Activated CD8-positive, alpha-beta memory T cell treated with anti-CD3 and anti-CD28 coated beads for 36 hours (primary cell): Measurements from ENCODE around the gene CLEC2D. TPM values are rescaled to one million over a fixed set of nuclear protein-coding genes. Genes with fewer than 3 reads are reported as not detected.
"Not testable (repeated sequence)": the region's sequence is repeated elsewhere in the genome, so short reads cannot be mapped to it uniquely, and the experiment has no call there.

Experiments
- CTCF ChIA-PET: fragments of 350-600 bp; sonication (Branson Sonifier 250); formaldehyde crosslinking; loops from one replicate; lab custom pipeline; 2021; ENCODE audit warnings: antibody characterized with exemption; lab: Charles Lee
- POLR2A ChIA-PET: fragments of 350-600 bp; sonication (Branson Sonifier 250); formaldehyde crosslinking; loops from one replicate; lab custom pipeline; 2021; ENCODE audit warnings: antibody characterized with exemption; lab: Charles Lee
- total RNA-seq, 2 experiments: library from RNA; stranded (reverse); gene quantifications; one replicate each; pipeline ENCODE4 v1.2.3, GENCODE V29; 2021

The CLEC2D gene
- total RNA-seq, 2 experiments from 2014 or later: 254 to 271 TPM

DNA sequence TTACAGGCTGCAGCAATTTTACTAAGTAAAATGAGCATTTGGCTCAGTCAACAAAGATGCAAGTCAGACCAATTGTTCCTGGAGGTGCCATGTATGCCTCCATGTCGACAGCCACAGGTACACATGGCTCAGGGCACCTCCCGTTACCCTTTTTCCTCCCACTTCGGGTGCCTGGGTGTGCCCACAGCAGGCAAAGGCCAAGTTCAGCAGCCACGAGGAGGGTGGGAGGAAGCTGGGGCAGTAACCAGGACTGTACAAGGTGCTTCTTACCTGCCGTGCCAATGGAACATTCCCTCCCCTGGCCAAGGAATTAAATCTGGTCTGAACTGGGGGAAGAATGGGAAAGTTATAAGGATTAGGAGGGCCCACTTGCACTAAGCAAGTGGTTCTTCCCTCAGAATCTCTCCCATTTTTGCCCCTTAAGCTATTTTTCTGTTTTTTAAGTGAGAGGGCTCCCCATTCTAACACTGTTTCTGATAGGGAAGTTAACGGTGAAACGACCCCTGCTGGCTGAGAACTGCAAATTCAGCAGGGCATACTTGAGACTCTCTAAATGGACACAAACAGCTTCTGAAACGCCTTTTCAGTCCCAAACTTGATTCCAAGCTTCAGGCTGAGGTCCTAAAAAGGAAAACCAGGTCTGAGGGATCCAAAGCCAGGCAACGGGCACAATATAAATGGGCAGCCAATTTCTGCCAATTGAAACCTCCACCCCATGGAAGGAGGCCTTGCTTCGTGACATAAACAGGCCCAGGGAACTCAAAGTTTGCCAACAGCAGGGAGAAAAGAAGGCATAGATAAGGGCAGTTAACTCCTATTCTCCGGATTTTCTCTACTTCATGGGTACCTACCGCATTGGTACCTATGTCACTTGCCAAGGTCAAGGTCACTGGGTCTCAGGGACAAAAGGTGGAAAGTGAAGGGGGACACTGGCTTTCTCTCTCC, 38.6 kb downstream of the CLEC2D start:
- POLR2A ChIA-PET: interaction anchor here (1.0 to 1.2 kb wide), 2 partner anchors 30 to 60 kb away, joined by 3 to 5 read pairs; no protein-coding TSS in a partner anchor
- CTCF ChIA-PET: interaction anchor here (0.6 to 1.9 kb wide), 16 partner anchors 8 to 366 kb away, joined by 3 to 7 read pairs (median 4); no protein-coding TSS in a partner anchor

DNA sequence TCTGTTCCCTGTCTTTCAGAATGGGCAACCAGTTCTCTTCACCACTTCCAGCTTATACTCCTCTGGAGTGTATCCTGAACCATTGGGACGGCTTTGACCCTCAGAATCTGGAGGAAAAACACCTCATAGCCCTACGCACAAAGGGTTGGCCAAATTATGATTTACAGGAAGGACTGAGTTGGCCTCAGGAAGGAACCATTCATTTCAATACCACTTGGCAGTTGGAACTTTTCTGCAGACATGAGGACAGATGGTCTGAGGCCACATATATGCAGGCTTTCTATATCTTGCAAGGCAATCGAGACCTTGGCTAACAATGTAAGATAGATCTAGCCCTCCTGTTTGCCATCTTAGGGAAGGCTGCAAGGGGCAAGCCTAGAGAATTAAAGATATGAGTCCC, 39.3 kb downstream of the CLEC2D start:
- CTCF ChIA-PET: interaction anchor here (0.6 to 1.9 kb wide), 12 partner anchors 8 to 93 kb away, joined by 3 to 7 read pairs (median 4); no protein-coding TSS in a partner anchor
- POLR2A ChIA-PET: interaction anchor here (1.2 kb wide), 1 partner anchor 61 kb away, joined by 5 read pairs; no protein-coding TSS in a partner anchor

DNA sequence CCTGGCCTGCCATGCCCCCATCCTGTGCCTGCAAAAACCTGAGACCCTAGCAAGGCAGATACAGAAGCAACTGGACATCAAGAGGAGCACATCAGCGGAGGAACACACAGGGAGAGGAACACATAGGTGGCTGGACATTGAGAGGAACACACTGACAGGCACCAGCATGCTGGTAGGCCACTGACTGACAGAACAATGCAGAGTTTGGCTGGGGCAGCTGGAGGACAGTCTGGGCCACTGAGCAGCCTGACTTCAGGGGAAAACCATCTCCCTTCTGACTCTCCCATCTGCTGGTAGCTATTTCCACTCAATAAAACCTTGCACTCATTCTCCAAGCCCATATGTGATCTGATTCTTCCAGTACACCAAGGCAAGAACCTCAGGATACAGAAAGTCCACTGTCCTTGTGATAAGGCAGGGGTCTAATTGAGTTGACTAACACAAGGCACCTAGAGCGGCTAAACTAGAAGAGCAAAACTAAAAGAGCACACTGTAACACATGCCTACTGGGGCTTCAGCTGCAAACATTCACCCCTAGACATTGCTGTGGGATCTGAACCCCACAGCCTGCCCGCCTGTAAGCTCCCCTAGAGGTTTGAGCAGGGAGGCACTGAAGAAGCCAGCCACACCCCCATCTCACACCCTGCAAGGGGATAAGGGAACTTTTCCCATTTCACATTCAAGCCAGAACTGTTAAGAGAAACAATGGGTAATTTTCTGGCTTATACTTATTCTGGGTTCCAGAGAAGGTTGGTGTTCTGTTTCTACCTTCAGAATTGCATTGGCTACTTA, 41.3 kb downstream of the CLEC2D start:
- CTCF ChIA-PET: interaction anchor here (1.0 kb wide), 1 partner anchor 13 kb away, joined by 3 read pairs; no protein-coding TSS in a partner anchor
- POLR2A ChIA-PET: no interaction called here

DNA sequence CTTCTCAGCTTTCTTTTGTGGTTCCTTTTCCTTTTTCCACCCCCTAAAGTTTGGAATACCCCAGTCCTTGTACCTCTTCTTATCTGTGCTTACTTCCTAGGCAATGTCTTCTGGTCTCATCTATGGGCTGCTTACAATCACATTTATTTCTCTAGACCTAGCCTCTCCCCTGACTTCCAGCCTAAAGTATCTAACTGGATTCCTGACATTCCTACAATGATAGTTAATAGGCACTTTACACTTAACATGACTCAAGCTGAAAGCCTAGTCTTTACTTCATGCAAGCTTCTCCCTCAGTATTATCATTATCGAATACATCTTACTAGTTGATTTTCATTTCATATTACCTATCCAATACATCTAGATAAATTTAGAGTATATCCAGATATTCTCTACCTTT, 42.2 kb downstream of the CLEC2D start:
- POLR2A ChIA-PET: interaction anchor here (0.6 to 1.5 kb wide), 2 partner anchors 10 to 36 kb away, joined by 3 to 14 read pairs; no protein-coding TSS in a partner anchor
- CTCF ChIA-PET: no interaction called here

DNA sequence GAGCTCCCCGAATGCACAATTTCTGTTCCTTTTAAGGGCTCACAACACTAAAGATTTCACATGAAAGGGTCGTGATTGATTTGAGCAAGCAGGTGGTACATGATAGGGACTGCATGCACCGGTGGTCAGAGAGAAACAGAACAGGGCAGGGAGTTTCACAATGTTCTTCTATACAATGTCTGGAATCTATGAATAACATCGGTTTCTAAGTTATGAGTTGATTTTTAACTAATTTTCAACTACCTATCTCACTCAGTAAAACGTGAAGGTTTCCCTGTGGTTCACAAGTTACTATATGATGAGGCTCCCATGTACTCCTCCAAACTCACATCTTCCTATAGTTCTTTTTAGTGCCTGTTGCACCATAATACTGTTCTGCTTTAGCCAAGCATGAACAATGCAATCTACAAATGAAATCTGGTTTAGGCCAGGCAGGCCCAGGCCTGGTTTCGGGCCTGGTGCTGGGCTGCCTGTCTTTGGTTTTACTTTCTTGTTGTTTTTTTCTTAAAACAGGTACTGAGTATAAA, 43.6 kb downstream of the CLEC2D start:
- CTCF ChIA-PET, POLR2A ChIA-PET: not testable (repeated sequence)

DNA sequence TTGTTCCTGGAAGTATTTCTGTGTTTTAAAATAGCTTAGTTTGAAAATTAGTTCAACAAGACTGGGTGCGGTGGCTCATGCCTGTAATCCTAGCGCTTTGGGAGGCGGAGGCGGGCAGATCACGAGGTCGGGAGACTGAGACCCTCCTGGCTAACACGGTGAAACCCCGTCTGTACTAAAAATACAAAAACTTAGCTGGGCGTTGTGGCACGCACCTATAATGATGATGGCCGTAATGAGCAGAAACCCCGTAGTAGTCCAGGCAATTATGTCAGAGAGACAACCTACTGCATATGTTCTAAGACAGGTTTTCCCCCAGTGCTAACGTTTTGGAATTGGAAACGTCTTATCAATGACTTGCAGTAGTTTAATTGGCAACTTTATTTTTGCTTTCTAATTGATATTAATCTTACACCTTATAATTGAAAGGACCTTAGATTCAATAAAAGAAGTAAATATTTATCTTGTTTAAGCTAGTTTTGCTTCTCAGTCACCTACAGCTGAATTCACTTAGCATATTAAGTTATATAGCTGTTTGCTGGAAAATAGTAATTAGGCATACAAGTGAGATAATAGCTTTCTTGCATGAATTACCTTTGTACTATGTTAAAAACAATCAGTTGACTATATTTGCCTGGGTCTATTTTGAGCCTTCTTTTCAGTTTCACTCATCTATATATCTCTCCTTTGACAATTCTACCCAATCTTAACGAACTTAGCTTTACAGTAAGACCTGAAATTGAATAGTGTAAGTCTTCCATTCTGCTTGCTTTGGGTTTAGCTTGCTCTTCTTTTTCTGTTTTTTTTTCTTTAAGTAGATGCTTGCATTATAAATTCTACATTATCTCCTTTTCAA, 47.8 kb downstream of the CLEC2D start:
- POLR2A ChIA-PET: no interaction called here
- CTCF ChIA-PET: interaction anchor here (1.3 kb wide), 1 partner anchor 9 kb away, joined by 6 read pairs; no protein-coding TSS in a partner anchor

DNA sequence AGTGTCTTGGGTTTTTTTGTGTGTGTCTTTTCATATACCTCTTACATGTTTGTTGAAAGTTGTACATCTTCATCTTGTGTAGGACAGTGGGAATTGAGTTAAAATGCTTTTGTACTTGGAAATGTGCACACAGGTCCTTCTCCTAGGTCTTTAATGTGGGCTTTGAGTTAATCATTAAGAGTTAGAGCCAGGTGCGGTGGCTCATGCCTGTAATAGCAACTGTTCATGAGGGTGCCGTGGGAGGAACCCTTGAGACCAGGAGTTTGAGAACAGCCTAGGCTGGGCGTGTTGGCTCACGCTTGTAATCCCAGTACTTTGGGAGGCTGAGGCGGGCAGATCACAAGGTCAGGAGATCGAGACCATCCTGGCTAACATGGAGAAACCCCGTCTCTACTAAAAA, 49.5 kb downstream of the CLEC2D start:
- ChIA-PET CTCF (interaction anchor here (1.7 kb wide), 1 partner anchor 11 kb away, joined by 5 read pairs; no protein-coding TSS in a partner anchor), POLR2A (no interaction called here)

DNA sequence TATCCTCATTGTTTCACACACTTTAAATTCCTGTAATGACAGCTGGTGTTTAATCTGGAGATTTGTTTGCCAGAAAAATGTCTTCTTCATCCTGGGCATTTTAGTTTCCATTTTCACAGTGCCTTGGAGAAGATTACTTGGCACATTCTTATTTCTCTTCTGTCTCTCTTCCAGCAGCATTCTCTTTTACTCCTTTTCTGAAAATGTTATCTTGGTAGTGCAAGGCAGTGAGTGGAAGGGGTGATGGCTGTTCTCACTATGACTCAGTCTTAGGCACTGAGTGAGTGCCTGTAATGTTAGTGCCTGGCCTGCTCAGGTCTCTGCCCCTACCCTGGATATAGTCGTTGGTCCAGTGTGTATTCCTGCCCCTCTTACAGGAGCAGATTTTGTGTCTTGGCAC, 50.3 kb downstream of the CLEC2D start:
- POLR2A ChIA-PET: no interaction called here
- CTCF ChIA-PET: interaction anchor here (1.7 kb wide), 1 partner anchor 12 kb away, joined by 5 read pairs; no protein-coding TSS in a partner anchor

DNA sequence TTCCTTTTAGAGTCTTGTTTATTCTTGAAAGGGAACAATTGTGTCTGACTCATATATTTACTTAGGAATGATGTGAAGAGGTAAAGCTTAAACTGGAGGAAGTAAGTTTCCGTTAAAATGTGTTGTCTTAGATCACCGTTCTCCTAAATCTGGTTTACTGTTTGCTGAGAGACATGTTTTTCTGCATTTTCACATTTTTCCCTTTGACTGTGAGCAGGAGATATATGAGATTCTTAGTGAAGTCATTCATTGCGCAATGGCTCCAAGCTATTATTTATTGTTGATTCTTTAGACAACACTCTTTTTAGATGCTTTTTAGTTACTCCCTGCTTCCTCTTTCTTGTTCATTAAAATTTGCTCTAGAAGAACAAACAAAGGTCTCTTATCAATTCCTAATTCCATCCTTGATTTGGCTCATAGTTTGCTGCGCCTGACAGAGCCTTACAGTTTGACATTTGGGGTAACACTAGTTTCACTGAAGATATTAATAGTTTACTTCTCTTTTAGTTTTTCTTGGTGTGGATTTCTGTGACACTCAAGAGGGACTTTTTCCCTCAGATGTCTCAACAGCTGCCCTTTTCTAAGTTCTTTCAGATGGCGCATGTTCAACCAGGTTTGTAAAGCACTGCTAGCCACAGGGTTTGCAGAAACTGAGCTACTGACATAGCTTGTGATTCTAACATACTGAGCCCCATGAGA, 52.0 kb downstream of the CLEC2D start:
- POLR2A ChIA-PET: interaction anchor here (0.5 kb wide), 1 partner anchor 83 kb away, joined by 3 read pairs; no protein-coding TSS in a partner anchor
- CTCF ChIA-PET: no interaction called here

DNA sequence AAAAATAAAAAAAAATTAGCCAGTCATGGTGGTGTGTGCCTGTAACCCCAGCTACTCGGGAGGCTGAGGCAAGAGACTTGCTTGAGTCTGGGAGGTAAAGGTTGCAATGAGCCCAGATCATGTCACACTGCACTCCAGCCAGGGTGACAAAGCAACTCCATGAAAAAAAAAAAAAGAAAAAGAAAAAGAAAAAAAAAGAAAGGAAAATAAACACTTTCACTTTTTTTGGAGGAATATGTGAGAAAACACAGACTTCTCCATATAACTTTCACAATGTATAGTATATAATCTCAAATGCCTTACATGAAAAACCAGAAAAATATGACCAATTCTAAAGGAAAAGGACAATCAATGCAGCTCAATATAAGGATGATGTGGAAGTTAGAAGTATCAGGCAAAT, 54.5 kb downstream of the CLEC2D start:
- CTCF ChIA-PET: no interaction called here
- POLR2A ChIA-PET: no interaction called here

DNA sequence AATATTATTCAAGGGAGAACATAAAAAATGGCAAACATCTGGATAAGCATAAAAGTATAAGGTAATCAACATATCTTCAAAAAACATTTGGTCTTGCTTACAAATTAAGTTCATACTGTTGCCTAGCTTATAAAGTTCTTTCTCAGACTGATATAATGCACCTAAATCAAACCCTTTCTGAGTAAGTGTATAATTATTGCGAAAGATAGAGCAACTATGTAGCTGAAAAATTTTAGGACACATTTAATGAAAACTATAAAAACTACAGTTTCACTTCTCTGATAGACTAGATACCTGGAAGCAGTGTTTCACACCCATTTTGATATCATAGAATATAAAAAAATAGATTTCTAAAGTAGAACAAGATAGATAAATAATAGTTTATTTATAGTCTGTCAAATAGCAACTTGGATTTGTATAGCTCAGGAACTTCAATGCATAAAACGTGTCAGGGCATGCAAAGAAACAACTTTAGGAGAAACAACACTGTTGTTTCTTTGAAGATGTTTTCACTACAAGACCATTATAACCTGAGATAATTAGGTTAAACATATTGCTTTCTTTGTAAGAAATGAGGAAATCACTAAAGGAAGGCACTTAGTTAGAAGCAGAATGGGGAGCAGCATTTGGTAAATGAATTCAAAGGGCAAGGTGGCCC, 55.8 kb downstream of the CLEC2D start:
- ChIA-PET CTCF (interaction anchor here (1.5 kb wide), 1 partner anchor 17 kb away, joined by 4 read pairs; no protein-coding TSS in a partner anchor), POLR2A (no interaction called here)

DNA sequence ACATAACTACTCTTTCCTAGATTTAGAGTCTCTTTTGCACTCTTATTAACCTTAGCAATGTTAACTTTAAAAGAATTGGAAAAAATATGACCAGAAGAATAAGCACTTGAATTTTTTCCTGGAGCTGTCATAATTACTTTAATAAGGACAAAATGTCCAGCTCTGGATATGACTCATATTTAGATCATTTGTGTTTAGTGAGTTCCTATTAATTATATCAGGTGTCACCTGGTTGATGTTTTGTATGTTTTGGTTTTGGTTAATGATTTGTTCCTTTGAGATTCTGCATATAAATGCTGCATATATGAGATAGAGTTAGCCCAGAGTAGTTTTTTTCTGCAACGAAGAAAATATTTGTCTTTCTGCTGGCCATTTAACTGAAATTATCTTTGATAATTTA, 58.3 kb downstream of the CLEC2D start:
- ChIA-PET CTCF (no interaction called here), POLR2A (no interaction called here)

DNA sequence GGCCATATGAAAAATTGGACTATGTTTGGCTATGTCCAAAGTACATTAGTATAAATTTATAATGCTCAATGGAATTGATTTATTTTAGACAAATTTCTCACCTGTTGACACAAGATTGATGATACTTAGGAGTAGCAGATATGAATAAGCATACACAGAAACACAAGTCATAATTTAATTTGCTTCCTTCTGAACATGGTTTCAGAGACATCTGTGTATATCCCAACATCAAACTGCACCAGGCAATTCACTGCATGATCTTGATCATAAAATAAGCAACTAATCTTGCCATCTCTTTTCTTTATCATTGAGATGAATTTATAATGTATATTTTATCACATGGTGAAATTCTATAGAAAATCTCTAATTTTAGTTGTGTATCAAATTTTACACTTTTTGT, 59.6 kb downstream of the CLEC2D start:
- POLR2A ChIA-PET: no interaction called here
- CTCF ChIA-PET: no interaction called here

DNA sequence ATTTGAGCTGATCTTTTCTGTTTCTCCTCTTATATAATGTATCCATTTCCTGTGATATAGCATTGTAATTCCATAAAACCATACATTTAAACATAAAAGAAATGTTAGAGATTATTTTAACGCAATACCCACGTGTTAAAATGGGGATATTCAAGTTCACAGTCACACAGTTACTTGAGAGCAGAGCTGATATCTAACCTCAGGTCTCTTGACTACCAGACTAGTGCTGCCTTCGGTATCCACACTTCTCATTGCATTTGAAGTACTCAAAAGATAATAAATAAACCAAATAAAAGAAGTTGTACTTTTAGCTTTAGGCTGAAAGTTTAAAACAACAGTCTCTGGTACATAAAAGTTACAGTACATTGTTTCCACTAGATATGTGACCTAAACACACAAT, 60.5 kb downstream of the CLEC2D start:
- CTCF ChIA-PET: interaction anchor here (1.1 kb wide), 1 partner anchor 13 kb away, joined by 3 read pairs; no protein-coding TSS in a partner anchor
- POLR2A ChIA-PET: no interaction called here

DNA sequence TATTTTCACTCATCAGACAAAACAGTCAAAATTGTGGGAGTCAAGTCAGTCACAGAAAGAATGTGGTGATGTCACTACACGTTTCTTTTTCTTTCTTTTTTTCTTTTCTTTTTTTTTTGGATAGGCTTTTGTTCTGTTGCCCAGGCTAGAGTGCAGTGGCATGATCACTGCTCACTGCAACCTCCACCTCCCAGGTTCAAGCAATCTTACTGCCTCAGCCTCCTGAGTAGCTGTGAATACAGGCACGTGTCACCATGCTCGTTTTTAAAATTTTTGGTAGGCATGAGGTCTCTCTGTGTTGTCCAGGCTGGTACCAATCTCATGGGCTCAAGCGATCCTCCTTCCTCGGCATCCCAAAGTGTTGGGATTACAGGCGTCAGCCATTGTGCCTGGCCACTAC, 61.1 kb downstream of the CLEC2D start:
- ChIA-PET CTCF (interaction anchor here (1.1 kb wide), 1 partner anchor 13 kb away, joined by 3 read pairs; no protein-coding TSS in a partner anchor), POLR2A (no interaction called here)

DNA sequence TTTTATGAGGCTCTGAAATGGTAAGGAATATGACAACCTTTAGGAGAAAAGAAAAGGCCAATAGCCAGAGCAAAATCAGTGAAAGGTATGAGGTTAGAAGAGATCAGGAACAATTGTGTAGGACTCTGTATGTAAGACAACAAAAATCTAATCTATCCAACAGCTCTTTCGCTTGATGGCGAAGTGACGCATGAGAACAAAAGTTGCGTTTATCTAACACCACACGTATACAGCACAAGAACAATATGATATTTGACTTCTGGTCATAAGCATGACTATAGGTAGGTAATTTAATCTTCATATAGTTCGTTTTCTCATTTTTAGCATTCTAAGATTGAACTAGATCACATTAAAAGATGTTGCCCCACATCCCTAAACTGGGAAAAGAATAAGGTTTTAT, 61.9 kb downstream of the CLEC2D start:
- CTCF ChIA-PET: no interaction called here
- POLR2A ChIA-PET: no interaction called here

DNA sequence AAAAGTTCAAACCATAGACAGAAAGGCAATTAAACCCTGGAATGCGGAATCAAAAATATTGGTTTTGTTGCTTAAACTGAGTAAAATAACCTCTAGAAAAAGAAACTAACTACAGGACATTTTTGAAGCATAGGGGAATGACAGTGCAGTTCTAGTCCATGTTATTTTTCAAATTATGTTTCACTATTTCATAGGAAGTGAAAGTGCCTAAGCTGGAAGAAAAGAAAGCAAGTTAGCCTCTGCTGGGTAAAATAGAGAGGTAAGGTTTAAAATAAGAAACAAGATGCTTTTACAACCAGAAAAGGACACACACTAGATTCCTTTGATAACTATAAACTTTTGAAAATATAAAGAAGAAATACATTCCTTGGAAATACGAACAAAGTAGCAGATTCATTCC, 62.3 kb downstream of the CLEC2D start:
- POLR2A ChIA-PET: no interaction called here

More for the DNA sequence above, 62.3 kb downstream of the CLEC2D start:
- CTCF ChIA-PET: no interaction called here
